ENCODE results near the gene MYCBP.

- TF ChIP-seq RARB (CRISPR knock-in tag; IDR thresholded peaks at IDR 0.05) (no peak), ZFP30 (CRISPR knock-in tag; IDR thresholded peaks at IDR 0.05) (no peak), OSR1 (CRISPR knock-in tag; IDR thresholded peaks at IDR 0.05) (no peak), TCF4 (CRISPR knock-in tag; IDR thresholded peaks at IDR 0.05; ENCODE audit: borderline replicate concordance) (no peak), ZNF8 (CRISPR knock-in tag; IDR thresholded peaks at IDR 0.05) (no peak), SNAI2 (CRISPR knock-in tag; IDR thresholded peaks at IDR 0.05) (no peak), TSHZ2 (CRISPR knock-in tag; IDR thresholded peaks at IDR 0.05) (no peak), GLIS3 (CRISPR knock-in tag; IDR thresholded peaks at IDR 0.05) (no peak), CREB5 (CRISPR knock-in tag; IDR thresholded peaks at IDR 0.05; ENCODE audit: low read depth) (no peak), PATZ1 (CRISPR knock-in tag; IDR thresholded peaks at IDR 0.05; ENCODE audit: borderline replicate concordance) (no peak), CSDC2 (CRISPR knock-in tag; IDR thresholded peaks at IDR 0.05) (no peak)
Observed at GRCh38 chr1:38867208-38867607, 5.9 kb downstream of the MYCBP start.
